Mesendoderm (in vitro differentiated cells): ENCODE data around the gene TEN1. TPM values are rescaled to one million over a fixed set of nuclear protein-coding genes. Genes with fewer than 3 reads are reported as not detected.

Experiments used
- DNase-seq: peaks from one replicate; pipeline ENCODE4 v3.0.0; 2013
- H2AK5ac ChIP-seq: 2 replicates; pipeline ENCODE4 v1.6.1; 2013; ENCODE audit warnings: low read length, inconsistent platforms
- H2BK120ac ChIP-seq: 2 replicates; pipeline ENCODE4 v1.6.1; 2013; ENCODE audit warnings: low read depth, mild to moderate bottlenecking, low read length, moderate library complexity, mixed read lengths
- H2BK15ac ChIP-seq: replicated peaks from 2 replicates; pipeline ENCODE4 v1.6.1; 2013; ENCODE audit warnings: low read depth, mild to moderate bottlenecking, moderate library complexity
- H2BK5ac ChIP-seq: 2 replicates; pipeline ENCODE4 v1.6.1; 2013; ENCODE audit warnings: low read length, inconsistent platforms
- H3K18ac ChIP-seq: 2 replicates; pipeline ENCODE4 v1.6.1; 2013; ENCODE audit warnings: mild to moderate bottlenecking, low read length, mixed read lengths
- H3K23ac ChIP-seq: one replicate; pipeline ENCODE4 v1.6.1; 2013; ENCODE audit warnings: low read length
- H3K27ac ChIP-seq: 2 replicates; pipeline ENCODE4 v1.5.1; 2013; ENCODE audit warnings: low read depth, mild to moderate bottlenecking, inconsistent platforms, low read length, moderate library complexity
- H3K27me3 ChIP-seq: 2 replicates; pipeline ENCODE4 v1.6.1; 2013; ENCODE audit warnings: low read length, control low read depth, mild to moderate bottlenecking, inconsistent platforms; ENCODE audit not compliant: insufficient read depth, poor library complexity
- H3K36me3 ChIP-seq: 2 replicates; pipeline ENCODE4 v1.6.1; 2013; ENCODE audit warnings: low read length, inconsistent platforms; ENCODE audit not compliant: control insufficient read depth, insufficient read depth
- H3K4ac ChIP-seq: one replicate; pipeline ENCODE4 v1.6.1; 2013; ENCODE audit warnings: low read depth, mild to moderate bottlenecking, low read length, moderate library complexity
- H3K4me1 ChIP-seq: 2 replicates; pipeline ENCODE4 v1.6.1; 2013; ENCODE audit warnings: low read depth, low read length, inconsistent platforms; ENCODE audit not compliant: control insufficient read depth
- H3K4me2 ChIP-seq: 2 replicates; pipeline ENCODE4 v1.6.1; 2013; ENCODE audit warnings: low read length
- H3K4me3 ChIP-seq: 2 replicates; pipeline ENCODE4 v1.5.1; 2013; ENCODE audit warnings: mild to moderate bottlenecking, low read length
- H3K56ac ChIP-seq: one replicate; pipeline ENCODE4 v1.6.1; 2013; ENCODE audit warnings: low read length
- H3K79me1 ChIP-seq: 2 replicates; pipeline ENCODE4 v1.6.1; 2013; ENCODE audit warnings: low read length, inconsistent platforms
- H3K79me2 ChIP-seq: 2 replicates; pipeline ENCODE4 v1.6.1; 2013; ENCODE audit warnings: mild to moderate bottlenecking, low read length; ENCODE audit not compliant: control insufficient read depth, insufficient read depth
- H3K9ac ChIP-seq: 2 replicates; pipeline ENCODE4 v1.6.1; 2013; ENCODE audit warnings: low read length, inconsistent platforms
- H4K5ac ChIP-seq: one replicate; pipeline ENCODE4 v1.6.1; 2013; ENCODE audit warnings: low read length
- H4K8ac ChIP-seq: one replicate; pipeline ENCODE4 v1.6.1; 2013; ENCODE audit warnings: low read depth, mild to moderate bottlenecking, control low read depth, low read length, moderate library complexity
- WGBS: extraction: QIAGEN DNeasy Blood & Tissue Kit; methylation state at CpG from one replicate; pipeline ENCODE4 v1.1.7; 2013; ENCODE audit warnings: low lambda C conversion rate, missing lambda C conversion rate; ENCODE audit not compliant: insufficient coverage; ENCODE audit errors: extremely low coverage; 5-methylcytosine and 5-hydroxymethylcytosine counted together
- polyA plus RNA-seq, 2 experiments: library from polyadenylated mRNA; stranded (reverse); fragments of 200-250 nt; gene quantifications; one replicate each; pipeline ENCODE4 v1.2.3, GENCODE V29; 2013

The TEN1 gene
- polyA plus RNA-seq (2013, experiment 1 of 2), result 16.1 TPM
- polyA plus RNA-seq (2013, experiment 2 of 2), result 15.1 TPM

- peaks cover 13% of the 10 kb centered on the region for H3K79me2 ChIP-seq
- peak within 1 kb of the TSS; percentile 100 for H3K27ac ChIP-seq
- no peaks in the 10 kb centered on the region for H3K36me3 ChIP-seq
- peak within 1 kb of the TSS; percentile 90 for H2BK5ac ChIP-seq
- peak within 1 kb of the TSS; percentile 44 for H4K5ac ChIP-seq
- H2BK15ac ChIP-seq, result no peak within 1 kb of the TSS
- H3K4me3 ChIP-seq, result peak within 1 kb of the TSS; percentile 67
- no peaks in the 10 kb centered on the region for H3K27me3 ChIP-seq
- H3K79me1 ChIP-seq, result peaks cover 4% of the 10 kb centered on the region
- H2AK5ac ChIP-seq, result peak within 1 kb of the TSS; percentile 40
- no CpG with 5 or more reads among the region's 72 CpGs for WGBS
- H2BK120ac ChIP-seq, result no peak within 1 kb of the TSS
- H3K4me1 ChIP-seq, result peaks cover 9% of the 10 kb centered on the region
- peak within 1 kb of the TSS; percentile 82 for H3K9ac ChIP-seq
- peak within 1 kb of the TSS; percentile 70 for H3K4me2 ChIP-seq
- peak within 1 kb of the TSS; percentile 98 for H3K23ac ChIP-seq
- peak within 1 kb of the TSS; percentile 93 for H3K4ac ChIP-seq
- peak within 1 kb of the TSS; percentile 97 for H3K18ac ChIP-seq
- H3K56ac ChIP-seq, result peak within 1 kb of the TSS; percentile 95
- DNase-seq, result peak; percentile 99
- H4K8ac ChIP-seq, result peak within 1 kb of the TSS; percentile 98
Measured at GRCh38 chr17:75978938-75979704, at the start of gene TEN1, which contains the start of gene ACOX1. Gene TEN1 (plus strand): TSS chr17:75979240. CDS start chr17:75986193, 6,953 bp downstream. Gene ACOX1 (minus strand): TSS chr17:75979166. CDS start chr17:75979073, 93 bp downstream.

GRCh38 chr17:75931062-75931461, 48.0 kb upstream of the TEN1 start:
- Histone ChIP-seq H4K8ac (no peak overlapping the region), H3K27ac (no peak overlapping the region), H3K36me3 (no peaks in the 10 kb centered on the region), H3K4ac (no peak overlapping the region), H3K4me3 (no peak overlapping the region), H3K18ac (no peak overlapping the region), H3K79me2 (no peaks in the 10 kb centered on the region), H2BK120ac (no peak overlapping the region), H3K23ac (no peak overlapping the region), H3K9ac (no peak overlapping the region), H2AK5ac (no peak overlapping the region), H3K27me3 (no peaks in the 10 kb centered on the region), H2BK15ac (no peak overlapping the region), H3K56ac (no peak overlapping the region), H3K79me1 (no peaks in the 10 kb centered on the region), H4K5ac (no peak overlapping the region), H2BK5ac (no peak overlapping the region), H3K4me2 (no peak overlapping the region), H3K4me1 (no peaks in the 10 kb centered on the region)
- WGBS, result no CpG with 5 or more reads among the region's 4 CpGs
- peak; percentile 36 for DNase-seq

GRCh38 chr17:75932852-75933251, 46.2 kb upstream of the TEN1 start:
- Histone ChIP-seq H3K4me1 (no peaks in the 10 kb centered on the region), H3K79me2 (no peaks in the 10 kb centered on the region), H3K56ac (no peak overlapping the region), H2BK5ac (no peak overlapping the region), H2AK5ac (no peak overlapping the region), H3K9ac (no peak overlapping the region), H2BK15ac (no peak overlapping the region), H3K4me2 (no peak overlapping the region), H2BK120ac (no peak overlapping the region), H3K4me3 (no peak overlapping the region), H4K5ac (no peak overlapping the region), H3K36me3 (no peaks in the 10 kb centered on the region), H4K8ac (no peak overlapping the region), H3K27ac (no peak overlapping the region), H3K27me3 (no peaks in the 10 kb centered on the region), H3K23ac (no peak overlapping the region), H3K18ac (no peak overlapping the region), H3K79me1 (no peaks in the 10 kb centered on the region), H3K4ac (no peak overlapping the region)
- WGBS, result no CpG with 5 or more reads among the region's 5 CpGs
- no peak for DNase-seq

- H2BK15ac ChIP-seq, result no peak overlapping the region
- no peaks in the 10 kb centered on the region for H3K27me3 ChIP-seq
- no peak overlapping the region for H3K56ac ChIP-seq
- H3K23ac ChIP-seq, result no peak overlapping the region
- no CpG with 5 or more reads among the region's 4 CpGs for WGBS
- no peak overlapping the region for H3K9ac ChIP-seq
- no peak overlapping the region for H4K8ac ChIP-seq
- no peaks in the 10 kb centered on the region for H3K36me3 ChIP-seq
- no peak overlapping the region for H2AK5ac ChIP-seq
- no peak overlapping the region for H4K5ac ChIP-seq
- no peaks in the 10 kb centered on the region for H3K79me2 ChIP-seq
- no peak overlapping the region for H2BK5ac ChIP-seq
- no peaks in the 10 kb centered on the region for H3K79me1 ChIP-seq
- H3K4me2 ChIP-seq, result no peak overlapping the region
- no peak overlapping the region for H3K18ac ChIP-seq
- H2BK120ac ChIP-seq, result no peak overlapping the region
- no peak overlapping the region for H3K4me3 ChIP-seq
- no peak overlapping the region for H3K27ac ChIP-seq
- H3K4me1 ChIP-seq, result no peaks in the 10 kb centered on the region
- no peak overlapping the region for H3K4ac ChIP-seq
- no peak for DNase-seq
Measured at GRCh38 chr17:75933808-75934207, 45.2 kb upstream of the TEN1 start.

- Histone ChIP-seq H3K79me1 (no peaks in the 10 kb centered on the region), H3K4me2 (no peak overlapping the region)
Measured at GRCh38 chr17:75937652-75938051, 41.4 kb upstream of the TEN1 start.

More at GRCh38 chr17:75937652-75938051, 41.4 kb upstream of the TEN1 start:
- no peak overlapping the region for H3K56ac ChIP-seq
- H2BK120ac ChIP-seq, result no peak overlapping the region
- no peak overlapping the region for H3K27ac ChIP-seq
- no peak overlapping the region for H2AK5ac ChIP-seq
- no peaks in the 10 kb centered on the region for H3K27me3 ChIP-seq
- H3K79me2 ChIP-seq, result no peaks in the 10 kb centered on the region
- DNase-seq, result no peak
- H3K36me3 ChIP-seq, result no peaks in the 10 kb centered on the region
- H4K8ac ChIP-seq, result no peak overlapping the region
- no peak overlapping the region for H4K5ac ChIP-seq
- no peak overlapping the region for H3K18ac ChIP-seq
- no peak overlapping the region for H3K9ac ChIP-seq
- no peak overlapping the region for H3K4me3 ChIP-seq
- no peak overlapping the region for H3K23ac ChIP-seq
- H2BK5ac ChIP-seq, result no peak overlapping the region
- no CpG with 5 or more reads among the region's 13 CpGs for WGBS
- no peak overlapping the region for H3K4ac ChIP-seq
- H2BK15ac ChIP-seq, result no peak overlapping the region
- H3K4me1 ChIP-seq, result peaks cover 5% of the 10 kb centered on the region
